HEK293T (cell line): Measurements from ENCODE around the gene MRO.

ENCODE experiments used
- ELF4 ChIP-seq: fragments of 450-650 bp; IDR thresholded peaks from 2 replicates; pipeline ENCODE4 v1.6.1; 2017; ENCODE audit warnings: antibody characterized with exemption
- FOXA1 ChIP-seq: fragments of 450-650 bp; IDR thresholded peaks from 2 replicates; pipeline ENCODE4 v1.6.1; 2016; ENCODE audit warnings: mild to moderate bottlenecking

- TF ChIP-seq FOXA1 (no peak), ELF4 (no peak)
Measured at GRCh38 chr18:50776383-50776782, 43.4 kb downstream of the MRO start.
